ENCODE data around the gene PTPRJ. TPM values are rescaled to one million over a fixed set of nuclear protein-coding genes. Genes with fewer than 3 reads are reported as not detected.
"Not testable (repeated sequence)": the region's sequence is repeated elsewhere in the genome, so short reads cannot be mapped to it uniquely, and the experiment has no call there.

PTPRJ gene
- total RNA-seq, 1 experiment from 2014 or later, result 18.0 TPM

- DNase-seq (ENCODE audit: extremely low read depth, low read depth), result no peak
Measured at GRCh38 chr11:48182860-48183526, 202.6 kb downstream of the PTPRJ start.

GRCh38 chr11:48184452-48184851, 204.1 kb downstream of the PTPRJ start:
- no peak for DNase-seq (ENCODE audit: extremely low read depth, low read depth)

- DNase-seq (ENCODE audit: extremely low read depth, low read depth), result not testable (repeated sequence)
Measured at GRCh38 chr11:48190906-48191654, 210.7 kb downstream of the PTPRJ start.

- no peak for DNase-seq (ENCODE audit: extremely low read depth, low read depth)
Measured at GRCh38 chr11:48193876-48194275, 213.5 kb downstream of the PTPRJ start.

- DNase-seq (ENCODE audit: extremely low read depth, low read depth), result no peak
Measured at GRCh38 chr11:48207881-48208280, 227.5 kb downstream of the PTPRJ start.

GRCh38 chr11:48210052-48210451, 229.7 kb downstream of the PTPRJ start:
- no peak for DNase-seq (ENCODE audit: extremely low read depth, low read depth)

GRCh38 chr11:48216510-48216909, 236.2 kb downstream of the PTPRJ start, which contains the start of gene OR4B1:
TSS of gene OR4B1 (plus strand) at chr11:48216810. CDS start at chr11:48216810, 0 bp downstream.
- DNase-seq (ENCODE audit: extremely low read depth, low read depth), result no peak

Small RNA genes within 50 kb of the gene (small RNA-seq; reads per million reads assigned to genes)
- 0 to 0.12 reads per million in 2 experiments for gene MIR3161

Other genes starting within 250 kb of the PTPRJ start
- gene FNBP4, start 213.2 kb upstream of the PTPRJ start, total RNA-seq (2014; rRNA removed; shearing (Covaris generic)), result 52.2 and 69.4 TPM in 2 replicates
- 28.0 and 35.6 TPM in 2 replicates for gene NUP160, start 132.2 kb upstream of the PTPRJ start, total RNA-seq (2014; rRNA removed; shearing (Covaris generic))
- gene OR4B1, start 236.3 kb downstream of the PTPRJ start, total RNA-seq (2014; rRNA removed; shearing (Covaris generic)), result not detected in 2 replicates